ENCODE data around the gene TDRD3.
"Not testable (repeated sequence)": the region's sequence is repeated elsewhere in the genome, so short reads cannot be mapped to it uniquely, and the experiment has no call there.

DNA sequence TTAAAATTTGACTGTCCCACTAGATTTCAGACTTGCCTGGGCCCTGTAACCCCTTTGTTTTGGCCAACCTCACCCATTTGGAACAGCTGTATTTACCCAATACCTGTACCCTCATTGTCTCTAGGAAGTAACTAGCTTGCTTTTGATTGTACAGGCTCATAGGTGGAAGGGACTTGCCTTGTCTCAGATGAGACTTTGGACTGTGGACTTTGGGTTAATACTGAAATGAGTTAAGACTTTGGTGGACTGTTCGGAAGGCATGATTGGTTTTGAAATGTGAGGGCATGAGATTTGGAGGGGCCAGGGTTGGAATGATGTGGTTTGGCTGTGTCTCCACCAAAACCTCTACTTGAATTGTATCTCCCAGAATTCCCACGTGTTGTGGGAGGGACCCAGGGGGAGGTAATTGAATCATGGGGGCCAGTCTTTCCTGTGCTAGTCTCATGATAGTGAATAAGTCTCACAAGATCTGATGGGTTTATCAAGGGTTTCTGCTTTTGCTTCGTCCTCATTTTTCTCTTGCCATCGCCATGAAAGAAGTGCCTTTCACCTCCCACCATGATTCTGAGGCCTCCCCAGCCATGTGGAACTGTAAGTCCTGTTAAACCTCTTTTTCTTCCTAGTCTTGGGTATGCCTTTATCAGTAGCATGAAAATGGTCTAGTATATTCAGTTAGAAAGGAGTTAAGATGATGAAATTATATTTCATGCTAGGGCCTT, 12.7 kb downstream of the TDRD3 start:
- TF ChIP-seq GABPA (IDR thresholded peaks at IDR 0.05; ENCODE audit: low read depth); CTCF (IDR thresholded peaks at IDR 0.05); RCOR1 (IDR thresholded peaks at IDR 0.05; ENCODE audit: low read length): not testable (repeated sequence)
